MCF 10A (cell line): ENCODE measurements around the gene GON4L. TPM values are rescaled to one million over a fixed set of nuclear protein-coding genes. Genes with fewer than 3 reads are reported as not detected.
A peak's percentile ranks its signal among the peaks of the same experiment; 100 is the strongest.

Experiments
- BruUV-seq: library from RNA; stranded (reverse); fragments of 400-500 nt; replicated peaks from 2 replicates; lab custom pipeline; 2021; lab: Mats Ljungman, UMichigan
- CTCF ChIA-PET: fragments of 300-600 bp; sonication (Branson Sonifier 250); formaldehyde crosslinking; extraction: SDS; loops from one replicate; lab custom pipeline; 2021; ENCODE audit warnings: antibody characterized with exemption, inconsistent platforms; lab: Yijun Ruan, JAX
- POLR2A ChIA-PET: fragments of 300-600, 350-650 bp; sonication (Branson Sonifier 250); formaldehyde crosslinking; extraction: SDS; loops from one replicate; lab custom pipeline; 2020; ENCODE audit warnings: antibody characterized with exemption, inconsistent platforms; lab: Yijun Ruan, JAX
- DNase-seq: peaks from one replicate; pipeline ENCODE4 v3.0.0-alpha.2; 2018; ENCODE audit not compliant: unreplicated experiment
- H3K27ac Mint-ChIP-seq: one replicate; pipeline ENCODE4 v1.8.0; 2022; ENCODE audit warnings: mild to moderate bottlenecking, low read depth, mixed read lengths; ENCODE audit not compliant: unreplicated experiment
- H3K27me3 Mint-ChIP-seq: one replicate; pipeline ENCODE4 v1.8.0; 2022; ENCODE audit warnings: mixed read lengths; ENCODE audit not compliant: insufficient read depth, unreplicated experiment
- H3K36me3 Mint-ChIP-seq: one replicate; pipeline ENCODE4 v1.8.0; 2022; ENCODE audit warnings: mild to moderate bottlenecking, moderate library complexity, mixed read lengths; ENCODE audit not compliant: insufficient read depth, unreplicated experiment
- H3K4me1 Mint-ChIP-seq: one replicate; pipeline ENCODE4 v1.8.0; 2022; ENCODE audit warnings: mixed read lengths; ENCODE audit not compliant: insufficient read depth, unreplicated experiment
- H3K4me3 Mint-ChIP-seq: one replicate; pipeline ENCODE4 v1.8.0; 2022; ENCODE audit warnings: mild to moderate bottlenecking, moderate library complexity, mixed read lengths; ENCODE audit not compliant: unreplicated experiment
- H3K9me3 Mint-ChIP-seq: one replicate; pipeline ENCODE4 v1.8.0; 2022; ENCODE audit warnings: mixed read lengths; ENCODE audit not compliant: unreplicated experiment
- CTCF ChIP-seq: fragments of 200-600 bp; IDR thresholded peaks from one replicate; pipeline ENCODE4 v1.8.0; 2022; ENCODE audit warnings: antibody characterized with exemption, mild to moderate bottlenecking; ENCODE audit not compliant: unreplicated experiment
- intact Hi-C: fragments of 100-400 bp; cut with micrococcal nuclease; formaldehyde crosslinking; loops from 2 replicates; pipeline ENCODE4 v1.14.1; 2022
- total RNA-seq: library from RNA; stranded (reverse); gene quantifications from 2 replicates; pipeline ENCODE4 v1.2.3, GENCODE V29; 2022

GON4L gene
- total RNA-seq, 1 experiment from 2014 or later, result 60.1 TPM

- no peak overlapping the region for H3K4me3 Mint-ChIP-seq
- BruUV-seq, result no TSS peak
These were observed 22.6 kb downstream of the GON4L start for GRCh38 chr1:155834296-155834926.

GRCh38 chr1:155833665-155834295 lies 23.2 kb downstream of the GON4L start:
- no peak overlapping the region for H3K4me3 Mint-ChIP-seq
- H3K27me3 Mint-ChIP-seq, result no peaks in the 10 kb centered on the region
- intact Hi-C loops, result no loop called here
- ChIA-PET POLR2A (interaction anchor here (0.6 to 1.3 kb wide), 4 partner anchors 12 to 640 kb away, joined by 3 read pairs; partner anchors contain the start of genes KHDC4 and SYT11), CTCF (interaction anchor here (0.6 kb wide), 1 partner anchor 40 kb away, joined by 3 read pairs; no protein-coding TSS in a partner anchor)
- TF ChIP-seq CTCF, result no peak
- no peak overlapping the region for H3K27ac Mint-ChIP-seq
- BruUV-seq, result no TSS peak
- DNase-seq, result no peak
- peaks cover 39% of the 10 kb centered on the region for H3K36me3 Mint-ChIP-seq
- H3K9me3 Mint-ChIP-seq, result no peaks in the 10 kb centered on the region
- H3K4me1 Mint-ChIP-seq, result peaks cover 11% of the 10 kb centered on the region

More at GRCh38 chr1:155834296-155834926, 22.6 kb downstream of the GON4L start:
- peaks cover 38% of the 10 kb centered on the region for H3K36me3 Mint-ChIP-seq
- H3K27ac Mint-ChIP-seq, result no peak overlapping the region
- peaks cover 11% of the 10 kb centered on the region for H3K4me1 Mint-ChIP-seq
- H3K9me3 Mint-ChIP-seq, result no peaks in the 10 kb centered on the region
- DNase-seq, result peak; percentile 4
- TF ChIP-seq CTCF, result no peak
- CTCF ChIA-PET, result interaction anchor here (0.6 kb wide), 1 partner anchor 39 kb away, joined by 3 read pairs; no protein-coding TSS in a partner anchor
- H3K27me3 Mint-ChIP-seq, result no peaks in the 10 kb centered on the region
- POLR2A ChIA-PET, result interaction anchor here (0.6 to 1.3 kb wide), 6 partner anchors 8 to 641 kb away, joined by 3 read pairs; partner anchors contain the start of genes KHDC4 and SYT11
- intact Hi-C loops, result no loop called here

- intact Hi-C loops, result no loop called here
- ChIA-PET POLR2A (no interaction called here), CTCF (interaction anchor here (0.5 kb wide), 1 partner anchor 59 kb away, joined by 3 read pairs; no protein-coding TSS in a partner anchor)
- Mint-ChIP-seq H3K27me3 (no peaks in the 10 kb centered on the region), H3K4me3 (no peak overlapping the region), H3K4me1 (peaks cover 11% of the 10 kb centered on the region), H3K9me3 (no peaks in the 10 kb centered on the region), H3K36me3 (peaks cover 45% of the 10 kb centered on the region), H3K27ac (no peak overlapping the region)
- no TSS peak for BruUV-seq
- no peak for TF ChIP-seq CTCF
- DNase-seq, result no peak
These were observed 25.6 kb downstream of the GON4L start for GRCh38 chr1:155831279-155831976.

GRCh38 chr1:155827450-155827849 lies 29.6 kb downstream of the GON4L start:
- Mint-ChIP-seq H3K4me3 (no peak overlapping the region), H3K36me3 (peaks cover 72% of the 10 kb centered on the region), H3K27ac (no peak overlapping the region), H3K4me1 (no peaks in the 10 kb centered on the region), H3K27me3 (no peaks in the 10 kb centered on the region), H3K9me3 (no peaks in the 10 kb centered on the region)
- no TSS peak for BruUV-seq
- ChIA-PET CTCF (no interaction called here), POLR2A (interaction anchor here (0.6 kb wide), 1 partner anchor 10 kb away, joined by 3 read pairs; no protein-coding TSS in a partner anchor)
- no peak for DNase-seq
- no peak for TF ChIP-seq CTCF
- intact Hi-C loops, result no loop called here
